ENCODE results near the gene GBA2.
A peak's percentile ranks its signal among the peaks of the same experiment; 100 is the strongest.

DNA sequence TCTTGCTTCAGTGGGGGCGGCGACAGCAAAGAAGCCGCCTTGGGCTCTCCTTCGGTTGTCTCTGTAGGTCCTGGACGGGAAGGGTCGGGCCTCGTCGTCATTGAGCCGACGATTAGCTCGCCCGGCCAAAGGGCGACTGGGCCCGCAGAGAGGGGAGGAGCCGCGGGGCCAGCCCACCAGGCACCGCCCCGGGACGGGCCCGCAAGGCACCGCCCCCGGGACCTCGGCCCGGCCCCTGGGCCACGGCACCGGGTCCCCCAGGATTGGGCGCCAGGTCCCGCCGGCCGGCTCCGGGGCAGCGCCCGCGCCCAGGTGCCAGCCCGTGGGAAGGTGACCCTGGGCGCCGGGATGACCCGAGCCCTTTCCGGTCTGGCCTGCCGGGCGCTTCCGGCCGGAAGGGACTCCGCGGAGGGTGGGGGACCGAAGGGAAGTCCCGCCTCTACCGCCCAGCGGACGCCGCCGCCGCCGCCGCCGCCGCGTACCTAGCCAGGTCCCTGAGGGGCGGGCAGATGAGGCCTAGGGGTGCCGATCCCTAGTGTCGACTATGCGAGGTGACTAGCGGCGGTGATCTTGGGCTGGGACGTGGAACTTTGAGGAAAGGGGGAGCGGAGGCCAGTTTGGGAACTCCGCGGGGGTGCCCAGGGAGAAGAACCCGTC lies at the start of gene GBA2, which contains the start of gene RGP1:
- peak; percentile 88 to 90 for TF ChIP-seq POLR2A (IDR thresholded peaks at IDR 0.05)
- no peak for TF ChIP-seq CTCF (IDR thresholded peaks at IDR 0.05)

Measured in Peyer's patch (tissue), 4 donors.